Nephron progenitor cell (in vitro differentiated cells): ENCODE results near the gene FAM219B.

Experiments used
- DNase-seq: peaks from one replicate; pipeline ENCODE4 v3.0.0; 2021
- H3K27ac Mint-ChIP-seq: 2 replicates; pipeline ENCODE4 v1.8.0; 2021; ENCODE audit warnings: mild to moderate bottlenecking, moderate library complexity, mixed read lengths
- H3K27me3 Mint-ChIP-seq: 2 replicates; pipeline ENCODE4 v1.8.0; 2021; ENCODE audit warnings: mild to moderate bottlenecking, low read depth, mixed read lengths; ENCODE audit not compliant: poor library complexity
- H3K36me3 Mint-ChIP-seq: 2 replicates; pipeline ENCODE4 v1.8.0; 2021; ENCODE audit warnings: low read depth, mixed read lengths
- H3K4me1 Mint-ChIP-seq: 2 replicates; pipeline ENCODE4 v1.8.0; 2021; ENCODE audit warnings: mixed read lengths
- H3K4me3 Mint-ChIP-seq: 2 replicates; pipeline ENCODE4 v1.8.0; 2021; ENCODE audit warnings: mild to moderate bottlenecking, moderate library complexity, mixed read lengths
- H3K9me3 Mint-ChIP-seq: 2 replicates; pipeline ENCODE4 v1.8.0; 2021; ENCODE audit warnings: mild to moderate bottlenecking, moderate library complexity, mixed read lengths
- TF ChIP-seq, protein P1 (sequence below): fragments of 200-600 bp; sonication (generic); IDR thresholded peaks from 2 replicates; pipeline ENCODE4 v1.5.0; 2021; ENCODE audit warnings: antibody characterized with exemption

FAM219B gene

DNA sequence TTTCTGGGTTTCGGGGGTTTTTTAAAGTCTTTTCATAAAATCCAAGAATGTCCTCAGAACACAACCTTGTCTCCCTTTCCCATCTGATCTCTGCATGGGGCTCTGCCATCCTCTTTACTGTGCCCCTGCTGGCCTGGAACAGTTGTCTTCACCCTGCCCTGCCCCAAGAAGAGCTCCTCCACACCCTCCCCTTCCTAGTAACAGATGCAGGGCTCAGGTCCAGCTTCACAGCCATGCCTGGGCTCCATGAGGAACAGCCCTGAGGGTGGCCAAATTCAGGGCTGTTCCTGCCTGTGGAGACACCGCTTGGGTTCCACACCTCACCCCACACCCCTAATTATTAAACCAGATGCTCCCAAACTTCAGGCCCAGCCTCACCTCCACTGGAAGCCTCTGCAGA is 50.8 kb downstream of the FAM219B start:
- H3K27ac Mint-ChIP-seq: no peak overlapping the region
- TF ChIP-seq, protein P1, sequence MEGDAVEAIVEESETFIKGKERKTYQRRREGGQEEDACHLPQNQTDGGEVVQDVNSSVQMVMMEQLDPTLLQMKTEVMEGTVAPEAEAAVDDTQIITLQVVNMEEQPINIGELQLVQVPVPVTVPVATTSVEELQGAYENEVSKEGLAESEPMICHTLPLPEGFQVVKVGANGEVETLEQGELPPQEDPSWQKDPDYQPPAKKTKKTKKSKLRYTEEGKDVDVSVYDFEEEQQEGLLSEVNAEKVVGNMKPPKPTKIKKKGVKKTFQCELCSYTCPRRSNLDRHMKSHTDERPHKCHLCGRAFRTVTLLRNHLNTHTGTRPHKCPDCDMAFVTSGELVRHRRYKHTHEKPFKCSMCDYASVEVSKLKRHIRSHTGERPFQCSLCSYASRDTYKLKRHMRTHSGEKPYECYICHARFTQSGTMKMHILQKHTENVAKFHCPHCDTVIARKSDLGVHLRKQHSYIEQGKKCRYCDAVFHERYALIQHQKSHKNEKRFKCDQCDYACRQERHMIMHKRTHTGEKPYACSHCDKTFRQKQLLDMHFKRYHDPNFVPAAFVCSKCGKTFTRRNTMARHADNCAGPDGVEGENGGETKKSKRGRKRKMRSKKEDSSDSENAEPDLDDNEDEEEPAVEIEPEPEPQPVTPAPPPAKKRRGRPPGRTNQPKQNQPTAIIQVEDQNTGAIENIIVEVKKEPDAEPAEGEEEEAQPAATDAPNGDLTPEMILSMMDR: no peak
- peaks cover 5% of the 10 kb centered on the region for H3K36me3 Mint-ChIP-seq
- H3K9me3 Mint-ChIP-seq: no peaks in the 10 kb centered on the region
- no peak overlapping the region for H3K4me3 Mint-ChIP-seq
- H3K27me3 Mint-ChIP-seq: no peaks in the 10 kb centered on the region
- peaks cover 25% of the 10 kb centered on the region for H3K4me1 Mint-ChIP-seq
- no peak for DNase-seq

DNA sequence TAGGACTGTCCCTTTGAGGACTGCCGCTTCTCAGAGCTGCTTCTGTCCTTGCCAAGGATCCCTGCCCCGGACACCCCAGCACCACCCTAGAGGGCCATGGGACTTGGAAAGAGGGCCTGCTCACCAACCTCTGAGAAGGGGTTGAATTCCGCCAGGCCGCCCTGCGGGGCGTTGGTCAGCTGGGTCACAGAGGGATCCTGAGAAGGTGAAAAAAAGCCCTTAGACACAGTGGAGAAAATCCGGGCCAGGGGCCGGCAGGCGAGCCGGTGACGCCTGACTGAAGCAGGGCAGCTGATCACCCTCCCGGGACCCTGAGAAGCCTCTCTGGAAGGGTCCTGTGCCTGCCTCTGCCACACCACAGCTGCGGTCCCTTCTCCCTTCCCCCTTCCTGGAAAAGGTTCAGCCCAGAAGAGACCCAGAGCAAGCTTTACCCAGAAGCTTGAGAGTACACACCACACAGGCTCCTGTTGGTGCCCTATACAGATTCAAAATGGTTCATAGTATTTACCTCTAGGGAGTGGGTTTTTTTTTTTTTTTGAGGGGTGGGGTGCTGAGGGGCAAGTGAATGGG is 52.1 kb downstream of the FAM219B start:
- H3K36me3 Mint-ChIP-seq: peaks cover 5% of the 10 kb centered on the region
- TF ChIP-seq, protein P1: no peak
- no peaks in the 10 kb centered on the region for H3K9me3 Mint-ChIP-seq
- H3K27me3 Mint-ChIP-seq: no peaks in the 10 kb centered on the region
- peaks cover 25% of the 10 kb centered on the region for H3K4me1 Mint-ChIP-seq
- H3K4me3 Mint-ChIP-seq: no peak overlapping the region
- H3K27ac Mint-ChIP-seq: no peak overlapping the region
- no peak for DNase-seq

DNA sequence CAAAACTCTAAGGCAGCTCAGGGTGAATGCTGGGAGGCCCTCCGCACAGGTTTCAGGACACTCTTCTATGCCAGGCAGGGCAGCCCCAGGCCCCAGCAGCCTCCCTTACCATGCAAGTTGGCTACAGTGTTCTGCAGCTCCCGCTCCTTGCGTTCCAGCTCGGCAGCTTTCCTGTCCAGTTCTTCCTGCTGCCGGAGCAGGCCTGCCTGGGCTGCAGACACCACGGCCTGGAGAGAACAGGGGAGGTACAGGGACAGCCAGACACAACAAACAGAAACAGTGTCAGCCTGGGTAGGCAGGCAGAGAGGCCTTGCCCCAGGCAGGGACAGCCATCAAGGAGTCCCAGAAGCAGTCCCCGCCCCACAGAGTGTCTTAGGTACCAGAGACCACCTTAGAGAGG is 54.7 kb downstream of the FAM219B start:
- H3K4me3 Mint-ChIP-seq: no peak overlapping the region
- TF ChIP-seq, protein P1: no peak
- H3K9me3 Mint-ChIP-seq: no peaks in the 10 kb centered on the region
- no peak for DNase-seq
- peaks cover 21% of the 10 kb centered on the region for H3K36me3 Mint-ChIP-seq
- peaks cover 11% of the 10 kb centered on the region for H3K4me1 Mint-ChIP-seq
- H3K27ac Mint-ChIP-seq: no peak overlapping the region
- H3K27me3 Mint-ChIP-seq: no peaks in the 10 kb centered on the region

- Mint-ChIP-seq H3K4me3 (no peak overlapping the region), H3K4me1 (peaks cover 9% of the 10 kb centered on the region), H3K27me3 (no peaks in the 10 kb centered on the region), H3K36me3 (peaks cover 25% of the 10 kb centered on the region), H3K27ac (no peak overlapping the region), H3K9me3 (no peaks in the 10 kb centered on the region)
- TF ChIP-seq, protein P1: no peak
- DNase-seq: no peak
Observed at GRCh38 chr15:74850393-74850792, 56.3 kb downstream of the FAM219B start.
